ENCODE measurements around the gene CAMK2B.

The CAMK2B gene

DNA sequence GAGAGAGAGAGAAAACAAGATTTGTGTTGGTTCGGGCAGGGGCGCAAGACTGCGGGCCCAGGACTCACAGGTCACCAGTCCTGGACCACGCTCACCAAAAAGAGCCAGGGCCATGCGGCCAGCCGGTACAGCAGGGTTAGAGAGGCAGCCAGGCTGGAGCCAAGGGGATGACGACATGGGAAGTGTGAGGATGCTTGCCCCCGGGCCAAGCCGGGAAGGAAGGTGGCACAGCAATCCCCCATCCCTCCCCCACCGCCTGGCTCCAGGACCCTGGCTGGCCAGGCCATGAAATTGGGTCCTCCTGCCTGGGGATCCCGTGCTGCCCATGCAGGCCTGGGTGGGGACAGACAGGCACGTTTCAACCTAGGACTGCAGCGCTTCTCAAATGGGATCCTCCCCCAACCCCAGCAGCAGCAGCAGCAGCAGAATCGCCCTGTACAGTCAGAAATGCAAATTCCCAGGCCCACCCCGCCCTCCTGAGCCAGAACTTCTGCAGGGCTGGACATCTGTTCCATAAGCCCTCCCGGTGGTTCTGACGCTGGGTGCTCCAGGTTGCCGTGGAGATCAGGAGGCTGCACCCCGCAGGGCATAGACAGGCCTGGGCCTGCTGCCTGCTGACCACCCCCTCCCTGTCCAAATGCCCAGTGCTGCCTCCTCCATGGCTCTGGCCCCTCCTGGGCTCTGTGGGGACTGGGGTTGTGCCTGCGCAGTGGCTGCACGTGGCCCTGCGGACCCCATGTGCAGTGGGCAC is 89.6 kb downstream of the CAMK2B start:
- Mint-ChIP-seq H3K4me3 (no peak overlapping the region), H3K36me3 (ENCODE audit: insufficient read depth) (peaks cover 3% of the 10 kb centered on the region), H3K9me3 (no peaks in the 10 kb centered on the region), H3K27me3 (peaks cover 7 to 37% of the 10 kb centered on the region in 2 donors), H3K4me1 (ENCODE audit: low read depth in 2 of 2) (peaks cover 0 to under 1% of the 10 kb centered on the region in 2 donors), H3K27ac (no peak overlapping the region)
- ATAC-seq (replicated peaks) (no peak), DNase-seq (no peak)

DNA sequence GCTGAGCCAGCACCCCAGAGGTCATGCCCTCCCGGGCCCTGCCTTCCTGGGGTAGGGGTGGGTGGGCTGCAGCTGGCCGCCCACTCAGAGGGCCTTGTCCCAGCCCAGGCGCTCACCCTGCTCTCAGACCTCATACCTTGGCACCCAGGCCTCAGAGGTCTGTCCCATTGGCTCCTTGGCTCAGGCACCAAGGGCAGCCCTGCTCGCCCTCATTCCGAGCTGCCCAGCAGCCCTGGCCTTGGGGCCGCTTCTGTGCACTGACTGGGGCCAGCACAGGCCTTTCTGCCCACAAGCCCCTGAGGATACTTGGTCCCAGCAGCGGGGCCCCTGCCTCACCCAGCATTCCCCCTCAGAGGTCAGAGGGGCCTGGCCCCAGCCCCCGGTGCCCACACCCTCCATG is 90.3 kb downstream of the CAMK2B start:
- no peak for ATAC-seq (replicated peaks)
- H3K9me3 Mint-ChIP-seq, result no peaks in the 10 kb centered on the region

DNA sequence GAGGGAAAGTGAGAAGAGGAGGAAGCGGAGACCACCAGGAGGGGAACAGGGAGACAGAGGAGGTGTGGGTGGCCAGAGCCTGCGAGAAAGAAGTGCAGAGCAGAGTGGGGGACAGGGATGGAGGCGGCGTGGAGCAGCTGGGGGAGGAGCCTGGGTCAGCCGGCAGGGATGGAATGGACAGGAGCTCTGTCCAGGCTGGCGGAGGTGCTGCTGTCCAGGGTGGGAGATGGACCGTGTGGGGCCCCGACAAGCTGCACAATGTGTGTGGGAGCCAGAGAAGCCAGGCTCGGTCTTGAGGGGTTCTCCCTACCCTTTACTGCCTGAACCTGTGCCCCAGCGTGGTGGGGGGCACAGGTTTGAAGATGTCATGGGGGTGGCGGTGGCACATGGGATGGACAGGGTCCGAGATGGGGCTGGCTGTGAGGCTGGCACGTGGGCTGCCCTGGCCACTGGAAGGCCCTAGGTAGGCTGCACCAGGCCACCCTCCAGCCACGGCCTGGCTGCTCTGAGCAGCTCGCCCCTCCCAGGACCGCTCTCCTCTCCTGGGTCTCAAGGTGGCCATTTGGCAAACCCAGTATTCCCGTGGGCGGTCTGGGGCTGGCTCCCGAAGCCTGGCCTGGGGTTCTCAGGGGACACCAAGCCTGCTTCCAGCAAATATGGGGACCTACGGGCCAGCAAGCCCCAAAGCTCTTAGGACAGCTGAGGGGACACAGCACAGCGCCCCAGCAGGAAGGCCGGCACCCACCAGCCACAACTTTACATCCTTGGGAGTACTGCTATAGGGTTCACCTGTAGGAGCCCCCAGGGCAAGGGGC is 92.3 kb downstream of the CAMK2B start:
- Mint-ChIP-seq H3K27ac (no peak overlapping the region), H3K4me1 (ENCODE audit: low read depth in 2 of 2) (no peaks in the 10 kb centered on the region), H3K36me3 (ENCODE audit: insufficient read depth) (peaks cover 3% of the 10 kb centered on the region), H3K9me3 (no peaks in the 10 kb centered on the region), H3K27me3 (peaks cover 7 to 26% of the 10 kb centered on the region in 2 donors), H3K4me3 (no peak overlapping the region)
- DNase-seq, result no peak
- no peak for ATAC-seq (replicated peaks)

More for the DNA sequence above, 90.3 kb downstream of the CAMK2B start:
- Mint-ChIP-seq H3K4me1 (ENCODE audit: low read depth in 2 of 2) (no peaks in the 10 kb centered on the region), H3K4me3 (no peak overlapping the region), H3K27me3 (peaks cover 7 to 36% of the 10 kb centered on the region in 2 donors), H3K27ac (no peak overlapping the region), H3K36me3 (ENCODE audit: insufficient read depth) (peaks cover 3% of the 10 kb centered on the region)
- no peak for DNase-seq

DNA sequence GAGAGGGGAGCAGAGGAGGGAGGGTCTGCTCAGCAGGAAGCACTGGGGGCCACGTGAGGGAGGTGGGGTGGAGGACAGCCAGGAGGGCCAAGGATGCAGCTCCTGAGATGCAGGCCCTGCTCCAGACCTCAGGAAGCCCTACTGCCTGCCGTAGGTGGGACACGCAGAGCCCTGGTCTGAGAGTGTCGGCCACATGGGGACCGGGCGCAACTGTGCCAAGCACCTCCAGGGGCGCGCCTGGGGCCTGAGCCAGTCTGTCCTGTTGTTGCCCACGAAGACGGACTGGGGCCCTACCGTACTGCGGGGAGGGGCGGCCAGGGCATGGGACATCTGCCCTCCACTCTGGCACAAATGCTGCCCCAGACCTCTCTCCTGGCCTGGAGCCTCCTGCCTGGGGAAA is 93.0 kb downstream of the CAMK2B start:
- Mint-ChIP-seq H3K4me1 (ENCODE audit: low read depth in 2 of 2) (no peaks in the 10 kb centered on the region), H3K36me3 (ENCODE audit: insufficient read depth) (peaks cover 3% of the 10 kb centered on the region), H3K9me3 (no peaks in the 10 kb centered on the region), H3K27ac (no peak overlapping the region), H3K27me3 (peaks cover 7 to 28% of the 10 kb centered on the region in 2 donors), H3K4me3 (no peak overlapping the region)
- no peak for DNase-seq
- ATAC-seq (replicated peaks), result no peak

- H3K27me3 Mint-ChIP-seq, result peaks cover 5 to 23% of the 10 kb centered on the region in 2 donors
- no peak overlapping the region for H3K4me3 Mint-ChIP-seq
- H3K4me1 Mint-ChIP-seq (ENCODE audit: low read depth in 2 of 2), result no peaks in the 10 kb centered on the region
- H3K27ac Mint-ChIP-seq, result no peak overlapping the region
- no peak for ATAC-seq (replicated peaks)
- DNase-seq, result no peak
- no peaks in the 10 kb centered on the region for H3K36me3 Mint-ChIP-seq (ENCODE audit: insufficient read depth)
- H3K9me3 Mint-ChIP-seq, result no peaks in the 10 kb centered on the region
These were observed 94.3 kb downstream of the CAMK2B start for GRCh38 chr7:44231088-44231487.

GRCh38 chr7:44230286-44230685 is 95.1 kb downstream of the CAMK2B start:
- no peak for ATAC-seq (replicated peaks)

GRCh38 chr7:44229546-44230105 is 95.8 kb downstream of the CAMK2B start:
- Mint-ChIP-seq H3K4me3 (no peak overlapping the region), H3K9me3 (no peaks in the 10 kb centered on the region), H3K4me1 (ENCODE audit: low read depth in 2 of 2) (no peaks in the 10 kb centered on the region), H3K27me3 (peaks cover 12 to 36% of the 10 kb centered on the region in 2 donors), H3K27ac (no peak overlapping the region), H3K36me3 (ENCODE audit: insufficient read depth) (no peaks in the 10 kb centered on the region)
- ATAC-seq (replicated peaks), result no peak
- DNase-seq, result no peak

More at GRCh38 chr7:44230286-44230685, 95.1 kb downstream of the CAMK2B start:
- Mint-ChIP-seq H3K36me3 (ENCODE audit: insufficient read depth) (no peaks in the 10 kb centered on the region), H3K27ac (no peak overlapping the region), H3K4me3 (no peak overlapping the region), H3K27me3 (peaks cover 12 to 30% of the 10 kb centered on the region in 2 donors), H3K9me3 (no peaks in the 10 kb centered on the region), H3K4me1 (ENCODE audit: low read depth in 2 of 2) (no peaks in the 10 kb centered on the region)
- no peak for DNase-seq

- DNase-seq (no peak), ATAC-seq (replicated peaks) (no peak)
- Mint-ChIP-seq H3K27me3 (peaks cover 17 to 45% of the 10 kb centered on the region in 2 donors), H3K9me3 (no peaks in the 10 kb centered on the region), H3K4me1 (ENCODE audit: low read depth in 2 of 2) (no peaks in the 10 kb centered on the region), H3K27ac (no peak overlapping the region), H3K4me3 (no peak overlapping the region), H3K36me3 (ENCODE audit: insufficient read depth) (no peaks in the 10 kb centered on the region)
These were observed 96.6 kb downstream of the CAMK2B start for GRCh38 chr7:44228571-44229350.

DNA sequence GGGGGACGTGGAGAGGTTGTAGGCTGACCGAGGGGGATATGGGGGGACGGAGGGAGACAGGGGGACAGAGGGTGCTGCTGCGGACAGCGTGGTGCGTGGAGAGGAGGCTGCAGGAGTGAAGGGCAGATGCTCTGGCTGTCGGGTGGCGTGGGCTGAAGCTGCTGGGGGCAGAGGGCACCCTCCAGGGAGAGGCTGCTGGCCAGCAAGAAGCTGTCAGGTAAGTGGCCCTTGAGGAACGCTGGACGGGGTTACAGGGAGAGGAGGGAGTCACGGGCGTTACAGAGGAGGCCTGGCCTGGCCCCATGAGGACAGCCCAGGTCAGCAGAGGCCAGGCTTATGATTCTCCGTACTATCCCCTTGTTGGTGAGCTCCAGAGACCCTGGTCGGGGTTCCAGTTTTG is 97.5 kb downstream of the CAMK2B start:
- no peak for ATAC-seq (replicated peaks)
- no peaks in the 10 kb centered on the region for H3K9me3 Mint-ChIP-seq

GRCh38 chr7:44226396-44226753 is 99.0 kb downstream of the CAMK2B start:
- DNase-seq, result no peak
- ATAC-seq (replicated peaks), result no peak
- Mint-ChIP-seq H3K27me3 (peaks cover 19 to 40% of the 10 kb centered on the region in 2 donors), H3K36me3 (ENCODE audit: insufficient read depth) (no peaks in the 10 kb centered on the region), H3K27ac (no peak overlapping the region), H3K4me1 (ENCODE audit: low read depth in 2 of 2) (no peaks in the 10 kb centered on the region), H3K9me3 (no peaks in the 10 kb centered on the region), H3K4me3 (no peak overlapping the region)

More for the DNA sequence above, 97.5 kb downstream of the CAMK2B start:
- Mint-ChIP-seq H3K36me3 (ENCODE audit: insufficient read depth) (no peaks in the 10 kb centered on the region), H3K4me1 (ENCODE audit: low read depth in 2 of 2) (no peaks in the 10 kb centered on the region), H3K27ac (no peak overlapping the region), H3K4me3 (no peak overlapping the region), H3K27me3 (peaks cover 19 to 49% of the 10 kb centered on the region in 2 donors)
- no peak for DNase-seq

- H3K4me3 Mint-ChIP-seq, result no peak overlapping the region
- no peak for ATAC-seq (replicated peaks)
- H3K36me3 Mint-ChIP-seq (ENCODE audit: insufficient read depth), result no peaks in the 10 kb centered on the region
- peaks cover 19 to 40% of the 10 kb centered on the region in 2 donors for H3K27me3 Mint-ChIP-seq
- no peaks in the 10 kb centered on the region for H3K4me1 Mint-ChIP-seq (ENCODE audit: low read depth in 2 of 2)
- DNase-seq, result no peak
- H3K27ac Mint-ChIP-seq, result no peak overlapping the region
- no peaks in the 10 kb centered on the region for H3K9me3 Mint-ChIP-seq
These were observed 99.6 kb downstream of the CAMK2B start for GRCh38 chr7:44225566-44226395.

DNA sequence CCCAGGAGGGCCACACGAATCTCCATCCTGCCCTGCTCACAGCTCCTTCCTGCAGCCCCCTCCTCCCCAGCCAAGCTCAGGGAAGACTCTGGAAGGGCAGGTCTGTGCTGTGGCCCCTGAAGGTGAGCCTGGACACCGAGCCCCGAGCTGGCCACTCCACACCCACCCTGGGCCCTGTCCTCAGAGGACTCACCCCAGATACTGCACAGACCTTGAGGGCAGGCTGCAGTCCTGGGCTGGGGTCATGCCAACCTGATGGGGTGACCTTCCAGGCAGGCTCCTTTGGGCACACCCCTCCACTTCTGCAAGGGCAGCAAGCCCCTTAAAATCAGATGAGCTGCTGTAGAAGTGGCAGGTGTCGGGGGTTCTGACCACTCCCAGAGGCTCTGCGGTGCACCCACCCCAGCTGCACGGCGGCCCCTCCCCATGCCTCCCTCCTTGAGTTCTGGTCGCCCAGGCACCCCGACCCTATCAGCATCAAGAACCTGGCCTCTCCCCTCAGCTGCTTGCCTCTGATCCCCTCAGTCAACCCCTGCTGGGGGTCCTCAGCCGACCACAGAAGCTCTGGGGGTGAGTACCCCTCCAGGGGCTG is 100.3 kb downstream of the CAMK2B start:
- no peak overlapping the region for H3K4me3 Mint-ChIP-seq
- ATAC-seq (replicated peaks) (no peak), DNase-seq (no peak)
- H3K36me3 Mint-ChIP-seq (ENCODE audit: insufficient read depth), result no peaks in the 10 kb centered on the region
- no peaks in the 10 kb centered on the region for H3K9me3 Mint-ChIP-seq
- H3K4me1 Mint-ChIP-seq (ENCODE audit: low read depth in 2 of 2), result no peaks in the 10 kb centered on the region
- peaks cover 19 to 40% of the 10 kb centered on the region in 2 donors for H3K27me3 Mint-ChIP-seq
- no peak overlapping the region for H3K27ac Mint-ChIP-seq
